Gastrocnemius medialis (tissue), 4 donors: ENCODE data around the gene GANC.

Experiments used
- POLR2A ChIP-seq, 2 donors: fragments of 450-650 bp; IDR thresholded peaks; one replicate each; pipeline ENCODE4 v1.6.1; 2017; ENCODE audit warnings: antibody characterized with exemption in 2 of 2, mild to moderate bottlenecking in 2 of 2, moderate library complexity in 2 of 2
- TF ChIP-seq, protein P1 (sequence below), 5 experiments: fragments of 450-650 bp in 3 of 5; fragments of 200-600 bp in 2 of 5; sonication (generic) in 2 of 5; IDR thresholded peaks in 4 of 5; conservative IDR thresholded peaks in 1 of 5; 1 replicate in 4 of 5; 2 replicates in 1 of 5; pipeline ENCODE4 v1.5.1; 2016 to 2019; ENCODE audit warnings: antibody characterized with exemption in 5 of 5, mild to moderate bottlenecking in 3 of 5, moderate library complexity in 3 of 5

DNA sequence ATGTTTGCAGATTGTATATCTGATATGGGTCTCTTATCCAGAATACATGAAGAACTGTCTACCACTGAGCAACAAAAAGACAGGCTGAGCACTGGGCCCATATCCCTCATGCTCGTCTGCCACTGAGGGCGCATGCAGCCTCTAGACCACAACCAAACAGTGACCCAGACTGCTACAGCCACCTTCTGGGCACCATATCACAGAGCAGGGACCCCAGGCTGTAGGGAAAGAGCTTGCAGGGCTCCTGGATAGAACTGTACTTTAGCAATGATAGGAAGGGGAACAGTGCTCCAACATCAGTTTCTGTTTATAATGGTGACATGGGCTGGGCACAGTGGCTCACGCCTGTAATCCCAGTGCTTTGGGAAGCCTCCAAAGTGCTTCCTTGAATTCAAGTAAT is 40.5 kb downstream of the GANC start:
- TF ChIP-seq, protein P1, sequence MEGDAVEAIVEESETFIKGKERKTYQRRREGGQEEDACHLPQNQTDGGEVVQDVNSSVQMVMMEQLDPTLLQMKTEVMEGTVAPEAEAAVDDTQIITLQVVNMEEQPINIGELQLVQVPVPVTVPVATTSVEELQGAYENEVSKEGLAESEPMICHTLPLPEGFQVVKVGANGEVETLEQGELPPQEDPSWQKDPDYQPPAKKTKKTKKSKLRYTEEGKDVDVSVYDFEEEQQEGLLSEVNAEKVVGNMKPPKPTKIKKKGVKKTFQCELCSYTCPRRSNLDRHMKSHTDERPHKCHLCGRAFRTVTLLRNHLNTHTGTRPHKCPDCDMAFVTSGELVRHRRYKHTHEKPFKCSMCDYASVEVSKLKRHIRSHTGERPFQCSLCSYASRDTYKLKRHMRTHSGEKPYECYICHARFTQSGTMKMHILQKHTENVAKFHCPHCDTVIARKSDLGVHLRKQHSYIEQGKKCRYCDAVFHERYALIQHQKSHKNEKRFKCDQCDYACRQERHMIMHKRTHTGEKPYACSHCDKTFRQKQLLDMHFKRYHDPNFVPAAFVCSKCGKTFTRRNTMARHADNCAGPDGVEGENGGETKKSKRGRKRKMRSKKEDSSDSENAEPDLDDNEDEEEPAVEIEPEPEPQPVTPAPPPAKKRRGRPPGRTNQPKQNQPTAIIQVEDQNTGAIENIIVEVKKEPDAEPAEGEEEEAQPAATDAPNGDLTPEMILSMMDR (IDR thresholded peaks at IDR 0.05 in 4 of 5, conservative IDR thresholded peaks at IDR 0.05 in 1 of 5): no peak
- no peak for TF ChIP-seq POLR2A (IDR thresholded peaks at IDR 0.05)
